ENCODE data around the gene LPP.

The LPP gene

DNA sequence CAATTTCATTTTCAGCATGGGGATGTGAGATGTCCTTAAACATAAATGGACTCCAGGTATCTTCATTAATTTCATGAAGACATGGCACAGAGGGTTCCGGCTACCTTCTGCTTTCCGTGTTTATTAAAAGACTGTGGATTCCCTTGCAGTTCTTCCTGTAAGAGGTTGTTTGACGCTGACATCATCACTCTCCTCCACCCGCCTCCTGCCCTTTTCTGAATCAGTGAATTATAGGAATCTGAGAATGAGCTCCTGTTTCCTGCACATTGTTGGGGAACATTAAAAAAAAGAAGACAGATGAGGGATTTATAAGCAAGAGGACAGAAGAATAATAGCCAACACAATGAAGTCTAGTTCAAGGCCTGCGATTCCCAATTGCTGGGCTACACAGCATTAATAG is 191.3 kb downstream of the LPP start:
- DNase-seq, result no peak

DNA sequence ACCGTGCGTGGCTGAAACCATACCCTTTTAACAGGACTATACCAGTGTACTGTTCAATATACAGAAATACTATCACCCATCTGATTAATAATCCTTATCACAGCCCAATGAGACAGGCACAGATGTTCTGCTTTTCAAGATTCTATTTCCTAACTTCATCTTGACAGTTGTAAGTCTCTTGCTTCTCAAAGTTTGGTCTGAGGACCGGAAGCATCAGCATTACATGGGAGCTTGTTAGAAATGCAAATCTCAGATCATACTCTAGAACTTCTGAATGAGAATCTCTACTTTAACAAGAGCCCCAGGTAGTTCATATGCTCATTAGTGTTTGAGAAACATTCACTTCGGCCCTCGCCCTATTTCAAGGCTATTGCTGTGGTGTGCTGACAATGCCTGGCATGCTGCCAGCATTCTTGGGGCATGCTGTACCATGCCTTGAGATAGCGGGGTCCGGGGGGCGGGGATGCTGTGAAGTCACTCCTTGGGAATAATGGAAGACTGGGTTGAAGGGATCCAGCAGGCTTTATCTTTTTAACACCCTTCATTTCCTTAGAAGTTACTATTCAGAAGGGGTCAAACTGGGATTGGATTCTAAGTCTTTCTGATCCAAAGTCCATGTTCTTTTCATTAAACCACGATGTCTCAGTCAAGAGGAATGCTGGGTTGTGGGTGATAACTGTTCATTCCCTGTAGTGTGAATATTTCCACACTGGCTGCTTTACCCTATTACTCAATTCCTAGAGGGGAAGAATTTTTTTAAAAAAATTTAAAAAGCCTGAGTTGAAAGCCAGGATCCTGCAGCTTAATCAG is 194.7 kb downstream of the LPP start:
- no peak for DNase-seq

DNA sequence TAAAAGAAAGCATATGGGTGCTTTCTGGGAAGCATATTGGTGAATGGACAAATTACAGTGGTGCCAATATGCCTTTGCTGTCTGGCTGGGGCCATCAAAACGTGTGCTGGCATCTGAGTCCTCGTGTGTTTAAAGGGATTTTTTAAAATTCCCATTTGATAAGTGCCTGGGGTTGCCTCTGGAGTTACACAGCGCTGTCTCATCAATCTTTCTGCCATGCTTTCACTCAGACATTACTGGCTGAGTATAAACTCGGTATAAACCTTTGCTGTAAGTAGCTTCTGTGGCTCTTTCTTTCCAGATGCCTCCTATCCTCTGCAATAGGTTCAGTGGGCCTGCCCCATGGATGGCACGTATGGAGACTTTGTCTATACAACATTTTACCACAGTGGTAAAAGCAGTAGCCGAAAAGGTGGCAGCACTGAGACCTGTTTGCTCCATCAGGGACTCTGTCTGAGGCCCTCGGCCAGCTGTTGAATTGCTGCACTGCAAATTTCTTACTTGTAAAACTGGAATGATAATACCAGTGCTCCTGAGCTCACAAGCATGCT is 195.5 kb downstream of the LPP start:
- no peak for DNase-seq

DNA sequence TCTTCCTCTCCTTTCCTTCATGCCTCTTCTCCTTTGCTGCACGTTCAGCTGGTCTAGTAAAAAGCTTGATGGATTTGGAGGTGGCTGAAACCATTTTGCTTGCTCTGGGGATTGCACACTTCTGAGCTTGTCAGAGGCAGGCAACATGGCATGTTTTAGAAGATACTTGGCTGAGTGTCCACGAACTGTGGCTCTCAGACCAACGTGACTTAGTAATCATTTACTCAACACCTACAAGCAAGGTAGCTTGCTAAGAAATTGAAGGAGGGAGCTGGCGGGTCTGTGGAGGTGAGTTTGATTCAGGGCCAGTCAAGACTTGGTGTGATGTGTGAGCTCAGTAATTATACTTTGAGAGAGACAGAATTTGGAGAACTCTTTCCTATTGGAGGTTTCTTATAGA is 196.0 kb downstream of the LPP start:
- no peak for DNase-seq

DNA sequence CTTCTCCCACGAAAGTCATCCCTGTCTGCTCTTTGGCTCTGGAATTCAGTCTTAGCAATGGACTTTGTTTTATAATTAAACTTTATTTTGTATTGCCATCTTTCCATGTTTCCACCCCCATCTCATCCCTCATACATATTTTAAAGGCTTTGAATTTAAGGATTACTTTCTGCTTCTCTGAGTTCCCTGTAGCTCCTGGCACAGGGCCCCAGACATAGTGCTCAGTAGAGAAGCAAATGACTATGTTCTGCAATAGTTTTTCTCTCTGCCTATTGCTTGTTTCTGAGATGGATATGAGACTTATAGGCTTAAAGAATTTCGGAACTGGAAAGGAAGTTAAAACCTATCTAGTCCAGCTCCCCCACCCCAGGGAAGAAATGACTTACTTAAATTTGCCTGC is 197.0 kb downstream of the LPP start:
- DNase-seq, result no peak

DNA sequence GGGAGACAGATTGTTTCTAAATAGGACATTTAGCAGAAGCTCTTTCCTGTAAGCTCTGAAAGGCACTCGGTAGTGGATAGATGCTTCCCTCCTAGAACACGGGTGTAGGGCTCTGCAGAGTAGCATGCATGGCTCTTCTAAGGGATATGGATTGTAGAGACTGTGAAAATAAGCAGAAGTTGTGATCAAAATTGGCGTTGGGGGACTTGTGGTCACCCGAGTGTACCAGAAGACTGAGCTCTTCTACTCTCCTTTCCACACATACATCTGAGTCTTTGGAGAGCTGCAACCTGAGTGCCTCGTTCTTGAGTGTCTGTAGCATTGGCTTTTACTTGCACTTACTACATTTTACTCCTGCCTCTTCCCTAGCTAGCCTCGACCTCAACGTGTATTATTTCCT is 197.7 kb downstream of the LPP start:
- no peak for DNase-seq

DNA sequence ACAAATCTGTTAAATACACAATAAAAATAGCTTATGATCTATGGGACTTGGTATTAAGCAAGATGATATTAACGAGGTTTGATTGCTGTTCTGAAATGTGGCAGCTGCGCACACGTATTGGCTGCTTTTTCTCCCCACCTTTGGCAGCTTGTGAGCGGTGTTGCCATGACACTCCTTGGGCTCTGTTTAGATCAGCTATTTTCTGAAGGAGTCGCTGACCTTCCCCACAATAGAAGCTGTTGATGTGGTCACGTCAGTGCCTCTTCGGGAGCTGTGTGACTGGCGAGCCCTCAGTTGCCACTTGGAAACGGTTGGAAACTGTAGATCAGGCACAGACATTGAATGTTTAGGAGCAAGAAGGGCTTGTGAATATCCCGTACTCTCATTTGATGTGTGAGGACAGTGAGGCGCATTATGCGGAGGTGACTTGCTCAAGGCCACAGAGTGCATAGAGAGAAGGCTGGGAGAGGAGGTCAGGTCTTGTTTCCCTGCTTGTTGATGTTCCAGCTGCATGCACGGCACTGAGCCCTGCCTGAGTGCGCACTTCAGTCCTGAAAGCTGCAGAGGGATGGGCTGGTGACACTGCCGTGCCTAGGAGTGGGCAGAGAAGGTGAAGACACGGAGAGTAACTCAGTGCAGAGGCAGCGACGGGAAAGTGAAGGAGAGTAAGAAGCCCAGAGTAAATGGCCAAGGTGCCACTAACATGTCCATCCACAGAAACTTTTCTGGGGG is 198.4 kb downstream of the LPP start:
- no peak for DNase-seq

DNA sequence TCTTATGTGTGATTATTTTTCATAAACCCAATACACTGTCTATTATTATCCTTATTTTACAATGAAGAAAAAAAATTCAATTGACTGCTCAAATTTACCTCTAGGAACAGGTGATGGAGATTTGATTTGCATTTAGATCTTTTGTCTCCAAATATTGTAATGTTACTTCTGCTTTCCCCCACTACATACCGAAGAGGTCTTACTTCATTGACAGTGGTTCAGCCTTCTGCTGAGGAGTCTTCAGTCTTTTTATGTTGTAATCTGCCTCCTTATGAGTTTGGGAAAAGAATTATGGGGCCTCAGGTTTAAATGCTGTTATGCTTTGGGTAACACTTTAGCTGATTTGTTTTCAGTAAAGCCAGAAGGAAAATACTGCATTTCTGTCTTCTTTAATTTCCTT is 199.5 kb downstream of the LPP start:
- DNase-seq, result no peak

DNA sequence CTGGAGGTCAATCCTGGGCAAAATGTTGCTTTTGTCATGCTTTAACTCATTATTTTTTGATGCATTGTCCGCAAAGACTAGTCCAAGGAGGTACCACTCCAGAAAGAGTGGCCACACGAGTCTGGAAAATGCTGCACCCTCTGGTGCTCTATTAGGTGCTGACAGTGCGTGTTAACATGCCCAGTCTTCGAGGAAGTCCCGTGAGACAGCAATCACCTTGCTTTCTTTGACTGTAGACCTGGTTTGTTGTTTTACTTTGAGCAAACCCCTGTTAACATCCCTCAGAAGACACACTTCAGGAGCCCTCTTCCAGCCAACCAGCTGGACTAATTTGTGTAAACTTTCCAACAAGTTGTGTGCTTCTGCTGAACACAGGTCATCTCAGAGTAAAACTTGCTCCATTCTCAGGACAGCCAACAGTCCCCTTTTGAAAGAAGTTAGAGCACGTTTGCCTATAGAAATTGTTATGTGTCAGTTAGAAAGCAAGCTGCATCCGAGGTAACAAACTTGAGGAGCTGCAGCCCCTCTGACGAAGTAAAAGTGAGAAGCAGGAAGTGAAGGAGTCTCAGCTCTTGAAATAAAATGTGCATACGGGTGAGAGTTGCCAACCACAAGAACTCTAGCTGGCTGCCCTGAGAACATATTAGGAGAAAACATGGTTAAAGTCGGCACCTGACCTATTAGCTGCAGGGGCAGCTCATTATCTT is 205.0 kb downstream of the LPP start:
- DNase-seq, result no peak

DNA sequence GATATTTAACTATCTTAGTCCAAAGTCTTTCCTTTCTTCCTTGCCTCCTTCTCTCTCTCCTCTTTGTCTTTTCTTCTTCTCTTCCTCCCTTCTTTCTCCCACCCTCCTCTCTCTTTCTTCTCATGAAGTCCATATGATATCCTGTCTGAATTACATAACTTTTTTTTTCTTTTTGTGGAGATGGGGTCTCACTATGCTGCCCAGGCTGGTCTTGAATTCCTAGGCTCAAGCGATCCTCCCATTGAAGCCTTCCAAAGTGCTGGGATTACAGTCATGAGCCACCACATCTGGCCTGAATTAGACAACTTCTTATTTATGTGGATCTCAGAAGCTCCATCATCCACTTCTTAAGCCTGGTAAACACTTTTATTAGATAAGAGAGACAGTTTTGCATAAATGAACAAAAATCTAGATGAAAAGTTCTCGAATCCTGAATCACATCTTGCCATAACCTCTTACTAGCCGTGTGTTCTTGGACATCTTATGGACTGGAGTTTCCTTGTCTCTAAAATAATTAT is 206.5 kb downstream of the LPP start:
- DNase-seq, result no peak

DNA sequence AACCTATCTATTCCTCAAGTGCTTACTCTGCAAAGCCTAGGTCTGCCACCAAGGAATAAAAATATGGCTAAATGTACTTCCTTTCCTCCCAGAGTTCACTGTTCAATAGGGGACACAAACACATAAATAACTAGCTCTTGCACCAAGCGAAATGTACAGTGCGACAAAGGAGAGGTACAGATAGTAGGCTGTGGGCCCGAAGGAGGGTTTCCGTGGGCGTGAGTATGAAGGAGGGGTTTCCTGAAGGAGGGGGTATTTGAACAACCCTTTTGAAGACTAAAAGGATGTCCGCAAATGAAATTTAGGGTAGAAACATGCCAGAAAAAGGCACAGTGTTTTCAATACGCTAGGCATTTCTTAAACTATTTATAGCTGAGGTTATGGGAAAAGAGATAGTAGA is 207.9 kb downstream of the LPP start:
- DNase-seq, result no peak

DNA sequence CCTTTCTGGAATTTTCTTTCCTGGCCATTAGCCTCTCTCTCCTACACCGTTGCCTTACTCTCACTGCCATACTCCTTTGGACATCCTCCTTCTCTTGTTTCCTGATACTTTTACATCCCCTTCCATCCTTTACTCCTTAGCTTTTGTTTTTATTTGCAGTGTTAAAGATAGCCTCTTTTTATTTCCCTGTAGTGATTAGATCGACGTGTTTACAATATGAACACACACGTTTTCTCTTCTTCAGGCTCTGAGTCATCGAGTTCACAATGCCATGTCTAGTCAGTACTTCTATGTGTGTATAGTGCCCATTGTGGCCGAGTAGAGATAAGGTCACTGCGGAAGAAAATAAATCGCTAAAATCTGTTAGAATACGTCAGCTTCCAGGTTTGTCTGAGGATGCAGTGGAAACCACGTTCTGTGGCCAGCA is 208.5 kb downstream of the LPP start:
- no peak for DNase-seq

DNA sequence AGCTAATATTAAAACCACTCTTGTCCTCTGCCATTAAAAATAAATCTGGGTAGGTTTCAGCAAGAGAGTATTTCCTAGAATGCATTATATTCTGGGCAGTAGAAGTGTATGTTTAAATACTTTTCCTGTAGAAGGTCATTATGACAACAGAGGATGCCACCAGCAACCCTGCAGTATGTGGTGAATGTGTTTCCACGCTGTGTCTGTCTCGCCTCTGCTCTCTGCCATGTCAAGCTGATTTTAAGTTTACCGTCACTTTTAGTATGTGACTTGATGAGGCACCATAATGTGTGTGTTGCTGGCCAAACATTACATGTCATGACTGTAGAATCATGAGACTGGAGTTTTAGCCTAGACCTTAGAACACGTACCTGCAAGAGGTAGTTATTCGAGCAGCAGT is 211.2 kb downstream of the LPP start:
- DNase-seq, result no peak

DNA sequence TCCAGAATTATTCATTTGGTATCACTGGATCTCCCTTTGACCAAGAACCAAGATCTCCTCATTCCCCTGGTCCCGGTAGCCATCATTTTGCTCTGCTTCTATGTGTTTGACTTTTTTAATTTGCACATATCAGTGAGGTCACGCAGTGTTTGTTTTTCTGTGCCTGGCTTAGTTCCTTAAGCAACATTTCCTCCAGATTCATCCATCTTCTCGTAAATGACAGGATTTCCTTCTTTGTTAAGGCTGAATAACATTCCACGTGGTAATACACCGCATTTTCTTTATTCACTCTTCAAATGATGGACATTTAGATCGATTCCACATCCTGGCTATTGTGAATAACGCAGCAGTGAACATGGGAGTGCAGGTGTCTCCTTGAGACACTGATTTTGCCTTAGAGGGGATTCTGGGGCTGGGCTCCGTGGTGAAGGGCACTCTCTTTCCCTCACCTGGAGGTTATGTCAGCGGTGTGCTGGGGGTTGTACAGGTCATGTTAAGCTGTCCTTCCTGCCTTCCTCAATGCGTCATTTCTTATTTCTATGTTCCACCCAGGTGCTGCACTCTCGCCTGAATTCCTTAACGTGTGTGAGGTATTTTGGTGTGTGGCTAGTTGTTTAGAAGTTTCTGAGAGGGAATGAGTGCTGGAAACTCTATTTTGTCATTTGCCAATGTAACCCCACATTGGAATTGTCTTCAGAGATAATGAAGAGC is 212.2 kb downstream of the LPP start:
- no peak for DNase-seq

DNA sequence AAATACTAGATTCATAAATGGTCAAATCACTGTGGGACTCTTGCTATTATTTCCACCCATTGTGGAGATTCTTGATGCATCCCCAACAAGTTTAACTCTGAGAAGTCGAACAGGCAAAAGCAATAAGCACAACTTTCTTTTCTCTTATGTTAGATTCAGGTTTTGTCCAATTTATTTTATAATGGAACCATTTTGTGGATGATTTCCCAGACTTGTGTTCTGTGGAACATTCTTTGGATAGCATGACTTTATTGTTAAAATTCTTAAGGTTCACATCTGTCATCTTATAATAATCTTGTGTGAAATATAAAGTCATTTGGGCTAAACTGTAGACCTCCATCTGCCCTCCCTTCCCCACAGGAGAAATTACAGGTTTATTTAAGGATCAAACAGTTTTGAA is 213.7 kb downstream of the LPP start:
- DNase-seq, result no peak

DNA sequence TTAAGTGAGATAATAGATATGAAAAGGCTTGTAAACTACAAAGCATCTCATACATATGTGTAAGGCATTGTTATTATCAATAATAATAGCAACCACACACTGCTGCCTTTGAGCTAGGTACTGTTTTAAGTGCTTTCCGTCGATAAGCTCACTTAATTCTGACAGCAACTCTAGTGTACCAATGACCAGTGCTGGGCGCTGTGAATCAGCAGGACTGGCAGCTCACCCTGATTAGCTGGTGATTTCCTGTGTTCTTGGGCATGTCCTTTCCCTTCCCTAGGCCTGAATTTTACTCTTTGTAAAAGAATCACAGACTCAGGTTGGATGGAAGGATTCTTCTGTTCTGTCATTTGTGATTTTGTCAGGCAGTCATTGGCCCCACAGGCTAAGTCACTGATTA is 215.6 kb downstream of the LPP start:
- DNase-seq, result no peak

DNA sequence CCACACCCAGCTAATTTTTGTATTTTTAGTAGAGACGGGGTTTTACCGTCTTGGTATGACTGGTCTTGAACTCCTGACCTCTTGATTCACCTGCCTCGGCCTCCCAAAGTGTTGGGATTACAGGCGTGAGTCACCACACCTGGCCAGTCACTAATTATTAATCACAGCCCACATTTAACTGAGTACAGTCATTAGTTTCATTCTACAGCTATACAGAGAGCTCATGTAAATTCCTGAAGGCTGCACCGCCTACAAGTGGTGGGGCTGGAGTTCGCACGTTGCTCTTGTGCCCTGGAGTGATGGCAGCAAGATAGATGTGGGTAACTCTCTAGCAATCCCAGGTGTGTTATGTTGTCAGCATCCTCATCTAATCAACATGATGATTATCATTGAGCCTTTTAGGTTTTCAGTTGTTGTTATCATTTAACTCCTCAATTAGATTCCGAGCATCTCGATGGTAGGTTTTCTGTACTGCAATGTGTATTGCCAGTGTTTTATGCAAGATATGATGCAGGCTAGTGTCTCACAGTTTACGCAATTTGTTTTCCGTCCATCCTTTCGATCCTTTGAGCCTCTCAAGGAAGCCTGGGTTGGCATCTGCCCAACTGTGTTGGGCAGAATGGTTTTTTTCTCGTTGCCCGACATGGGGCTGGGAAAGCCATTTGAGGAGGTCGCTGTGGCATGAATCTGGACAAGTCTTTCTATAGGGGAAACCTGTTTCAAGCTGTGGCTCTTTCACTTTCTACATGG is 216.3 kb downstream of the LPP start:
- DNase-seq, result no peak

DNA sequence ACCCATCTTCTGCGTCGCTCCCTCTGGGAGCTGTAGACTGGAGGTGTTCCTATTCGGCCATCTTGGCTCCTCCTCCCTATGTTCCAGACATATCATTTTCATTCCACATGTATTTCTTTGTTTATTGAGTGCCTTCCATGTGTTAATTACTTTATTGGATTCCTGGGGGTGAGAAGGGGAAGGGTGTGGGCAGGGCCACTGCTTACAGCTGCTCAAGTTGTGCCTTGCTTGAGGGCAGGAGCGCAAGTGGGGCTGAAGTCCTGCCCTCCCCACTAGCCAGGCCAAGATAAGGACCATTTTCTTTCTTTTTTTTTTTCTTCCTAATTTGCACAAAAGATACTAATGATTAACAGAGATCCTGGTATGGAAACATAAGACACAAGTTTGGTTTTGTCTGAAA is 224.8 kb downstream of the LPP start:
- DNase-seq, result no peak

DNA sequence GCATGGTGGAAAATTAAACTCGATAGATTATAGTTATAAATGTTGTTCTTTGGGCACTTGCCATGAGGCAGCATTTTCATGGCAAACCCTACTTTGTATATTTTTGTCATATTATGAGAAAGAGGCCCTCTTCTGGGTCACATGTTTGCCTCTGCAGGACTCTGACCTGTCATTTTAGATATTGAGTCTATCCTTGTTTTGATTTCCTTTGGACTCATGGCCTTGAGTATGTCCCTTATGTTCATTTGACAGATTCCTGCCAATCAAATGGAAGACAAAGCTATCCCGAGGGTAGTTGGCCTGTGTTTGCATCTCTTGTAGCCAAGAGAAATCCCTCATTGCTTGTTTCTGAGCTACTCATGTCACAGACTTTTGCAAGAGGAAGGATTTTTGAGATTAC is 226.3 kb downstream of the LPP start:
- DNase-seq, result no peak

DNA sequence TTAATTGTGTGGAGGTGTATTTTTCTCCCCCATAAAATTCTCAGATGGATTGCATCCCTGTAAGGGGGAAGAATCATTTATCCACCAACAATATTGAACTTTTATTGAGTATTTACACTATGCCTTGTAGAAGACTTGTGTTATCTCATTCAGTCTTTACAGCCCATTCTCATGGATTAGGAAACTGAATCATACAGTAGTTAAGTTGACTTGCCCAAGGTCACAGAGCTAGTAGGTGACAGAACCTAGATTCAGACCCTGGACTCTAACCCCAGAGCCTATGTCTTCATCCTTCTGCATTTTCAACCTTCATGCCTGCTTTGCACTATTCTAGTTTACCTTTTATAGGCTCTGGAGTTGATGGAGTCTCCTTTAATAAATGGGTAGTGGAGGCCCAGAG is 226.8 kb downstream of the LPP start:
- DNase-seq, result no peak

DNA sequence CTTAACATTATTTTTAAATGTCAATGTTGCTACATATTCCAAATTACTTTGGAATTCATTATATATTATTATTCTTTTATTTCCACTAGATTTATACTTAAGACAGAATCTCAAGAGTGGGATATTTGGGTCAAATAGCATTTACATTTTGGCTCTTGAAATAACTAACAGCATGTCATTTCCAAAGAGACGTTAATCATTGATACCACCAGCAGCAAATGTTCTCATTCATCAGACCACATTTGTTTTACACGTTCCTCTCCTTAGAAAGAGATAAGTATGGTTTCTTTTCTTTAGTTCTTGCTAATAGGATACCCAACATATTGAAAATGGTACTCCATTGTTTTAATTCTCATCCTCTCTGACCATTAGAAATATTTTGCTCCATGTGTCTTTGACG is 229.8 kb downstream of the LPP start:
- DNase-seq, result no peak

DNA sequence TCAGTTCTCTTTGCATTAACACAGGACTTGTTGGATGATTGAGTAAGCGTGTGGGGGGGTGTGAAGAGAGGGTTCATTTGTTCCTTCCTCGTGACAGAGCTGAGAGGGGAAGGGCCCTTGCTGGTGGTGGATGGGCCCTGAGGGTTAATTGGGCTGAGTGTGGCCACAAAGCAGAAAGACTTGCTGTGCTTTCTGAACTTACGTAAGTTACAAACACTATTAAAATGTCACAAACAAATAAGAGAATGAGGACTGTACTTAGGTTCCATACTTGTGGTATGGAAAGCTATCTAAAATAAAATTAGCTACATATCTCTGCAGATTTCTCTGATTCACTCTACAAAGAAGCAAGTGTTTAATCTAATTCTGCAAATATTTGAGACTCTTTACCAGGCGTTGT is 231.3 kb downstream of the LPP start:
- DNase-seq, result no peak
